ENCODE results near the gene PANK4. TPM values are rescaled to one million over a fixed set of nuclear protein-coding genes. Genes with fewer than 3 reads are reported as not detected.

Gene PANK4
- total and polyA plus RNA-seq, 2 of the 8 experiments (the other 6 are each of a cell fraction or from before 2014, with no cell fraction given): 20.1 to 29.7 TPM

- H3K4me1 ChIP-seq (replicated peaks in 1 of 4; ENCODE audit: control insufficient read depth in 3 of 4, insufficient read depth in 4 of 4, low read length in 3 of 4): peaks cover 0 to 2% (median 0%) of the 10 kb centered on the region in 4 experiments; a peak in 1 of 7 replicates
- H3K23ac ChIP-seq (ENCODE audit: insufficient read length): no peak overlapping the region
- H3K36me3 ChIP-seq (ENCODE audit: control insufficient read depth in 2 of 4, insufficient read depth in 4 of 4, low read length in 3 of 4): no peaks in the 10 kb centered on the region
- DNase-seq (ENCODE audit: low read depth in 1 of 2, low spot score in 2 of 2) (no peak), FAIRE-seq (no peak)
- H3K27me3 ChIP-seq (replicated peaks in 1 of 4; ENCODE audit: control insufficient read depth in 3 of 4, extremely low read depth in 1 of 4, insufficient read depth in 3 of 4, low read length in 3 of 4): 0 out of 7 replicates have a peak, but pooled peaks cover 0 to 2% (median 0%) of the 10 kb centered on the region in 4 experiments
- H2BK120ac ChIP-seq (replicated peaks; ENCODE audit: low read depth, low read length): no peak overlapping the region
- H3K9me3 ChIP-seq (ENCODE audit: insufficient read depth in 2 of 2, low read depth in 1 of 2, low read length in 1 of 2): peaks cover 0 to 3% of the 10 kb centered on the region in 2 experiments; a peak in 1 of 4 replicates
- H2AK5ac ChIP-seq (ENCODE audit: low read depth, low read length): no peak overlapping the region
- H3K27ac ChIP-seq (ENCODE audit: low read depth, low read length): no peak overlapping the region
- H4K8ac ChIP-seq (ENCODE audit: extremely low read depth, insufficient read depth, low read length): no peak overlapping the region
- no peak overlapping the region for H2AFZ ChIP-seq (ENCODE audit: low read length)
- ChIA-PET CTCF (ENCODE audit: partially characterized antibody) (interaction anchor here (2.0 to 2.4 kb wide), 2 partner anchors 12 to 36 kb away, joined by 7 to 14 read pairs; no protein-coding TSS in a partner anchor), POLR2A (ENCODE audit: partially characterized antibody) (interaction anchor here (1.0 kb wide), 1 partner anchor 19 kb away, joined by 5 read pairs; no protein-coding TSS in a partner anchor)
- no peak overlapping the region for H2BK5ac ChIP-seq (ENCODE audit: low read depth, low read length)
- WGBS, 2 experiments (ENCODE audit: extremely low coverage in 1 of 2, insufficient coverage in 1 of 2, insufficient read length in 1 of 2, insufficient replicate concordance in 2 of 2, low coverage in 1 of 2, low lambda C conversion rate in 2 of 2, missing lambda C conversion rate in 1 of 2): 91% methylated on average over 10 of the region's 10 CpGs; no CpG with 5 or more reads in 1 of the 2 experiments
- no peak overlapping the region for H2BK12ac ChIP-seq (ENCODE audit: low read depth, low read length)
- H3K79me2 ChIP-seq (ENCODE audit: control insufficient read depth in 1 of 2, insufficient read depth in 2 of 2, low read length in 2 of 2): no peaks in the 10 kb centered on the region
- no peak overlapping the region for H4K5ac ChIP-seq (ENCODE audit: insufficient read length, low read depth, low read length)
- H3K18ac ChIP-seq (ENCODE audit: extremely low read depth, low read length): no peak overlapping the region
- no peak overlapping the region for H3K4ac ChIP-seq (replicated peaks; ENCODE audit: insufficient read length, low read depth, low read length)
- H3K9ac ChIP-seq (replicated peaks in 1 of 4; ENCODE audit: extremely low read depth in 1 of 4, low read depth in 3 of 4, low read length in 3 of 4): no peak overlapping the region
- no peak overlapping the region for H2BK15ac ChIP-seq (ENCODE audit: low read length)
- no peak overlapping the region for H3K4me2 ChIP-seq (ENCODE audit: insufficient read depth in 1 of 2, low read depth in 2 of 2, low read length in 2 of 2)
- H3K23me2 ChIP-seq (ENCODE audit: low read depth, low read length): no peaks in the 10 kb centered on the region; the same call in 1 of the 2 replicates
- no peak overlapping the region for H3K56ac ChIP-seq (replicated peaks; ENCODE audit: insufficient read length, low read depth, low read length)
- H3K4me3 ChIP-seq (ENCODE audit: extremely low read depth in 1 of 4, insufficient read depth in 2 of 4, low read depth in 3 of 4, low read length in 4 of 4): no peak overlapping the region
- no peak overlapping the region for H3K14ac ChIP-seq (ENCODE audit: insufficient read length)
- H2BK20ac ChIP-seq (ENCODE audit: low read length): no peak overlapping the region
- H3K79me1 ChIP-seq (ENCODE audit: low read depth, low read length): no peaks in the 10 kb centered on the region
- H4K91ac ChIP-seq (replicated peaks; ENCODE audit: insufficient read length, low read length): no peak overlapping the region
- H4K20me1 ChIP-seq (replicated peaks in 1 of 2; ENCODE audit: control insufficient read depth in 1 of 2, insufficient read depth in 2 of 2, low read length in 2 of 2): peaks cover 0 to 5% of the 10 kb centered on the region in 2 experiments
- TF ChIP-seq RFX5 (IDR thresholded peaks at IDR 0.05; ENCODE audit: borderline replicate concordance, low read depth, low read length) (no peak), ZNF274 (IDR thresholded peaks at IDR 0.05; ENCODE audit: borderline replicate concordance, extremely low read depth, low read length) (no peak), CTCF (IDR thresholded peaks at IDR 0.05; ENCODE audit: control extremely low read depth in 1 of 3, insufficient read depth in 1 of 3, low read depth in 1 of 3, low read length in 3 of 3) (no peak), RXRA (IDR thresholded peaks at IDR 0.05; ENCODE audit: insufficient read depth, low read depth, low read length) (no peak), SIN3A (conservative IDR thresholded peaks at IDR 0.05 in 1 of 2, IDR thresholded peaks at IDR 0.05 in 1 of 2; ENCODE audit: low read depth in 1 of 2, low read length in 2 of 2) (no peak), CHD1 (IDR thresholded peaks at IDR 0.05; ENCODE audit: low read depth, low read length) (no peak), RNF2 (IDR thresholded peaks at IDR 0.05; ENCODE audit: borderline replicate concordance, low read depth, low read length, missing control alignments, poor library complexity, severe bottlenecking) (no peak), TAF7 (optimal IDR thresholded peaks at IDR 0.05; ENCODE audit: borderline replicate concordance, low read depth, low read length) (no peak), MAFK (IDR thresholded peaks at IDR 0.05; ENCODE audit: low read depth, low read length) (no peak), SP1 (IDR thresholded peaks at IDR 0.05; ENCODE audit: low read depth, low read length) (no peak)
These were observed 44.5 kb downstream of the PANK4 start for GRCh38 chr1:2481885-2482284.

Data from H1 (cell line).